GM12878 (cell line): Measurements from ENCODE around the gene OCRL.

ENCODE experiments used
- BCL11A ChIP-seq: IDR thresholded peaks from 2 replicates; pipeline ENCODE4 v1.6.1; 2011; ENCODE audit warnings: low read depth, low read length
- CTCF ChIP-seq, 3 experiments: IDR thresholded peaks in 2 of 3; conservative IDR thresholded peaks in 1 of 3; 2 replicates each; pipeline ENCODE4 v1.5.1; 2011; ENCODE audit warnings: low read depth in 3 of 3, low read length in 3 of 3, mild to moderate bottlenecking in 3 of 3, control low read depth in 2 of 3, moderate library complexity in 2 of 3, inconsistent platforms in 1 of 3, mixed read lengths in 1 of 3; ENCODE audit not compliant: control insufficient read depth in 2 of 3, insufficient read depth in 1 of 3; ENCODE audit errors: extremely low read depth in 1 of 3
- MXI1 ChIP-seq: fragments of 150-350 bp; IDR thresholded peaks from 2 replicates; pipeline ENCODE4 v1.6.1; 2011; ENCODE audit warnings: low read depth, mild to moderate bottlenecking, inconsistent platforms, low read length, improper control_type of control experiment
- POLR2A ChIP-seq: IDR thresholded peaks from 2 replicates; pipeline ENCODE4 v1.6.1; 2011; ENCODE audit warnings: low read depth, mild to moderate bottlenecking, low read length
- POLR2AphosphoS5 ChIP-seq: IDR thresholded peaks from 2 replicates; pipeline ENCODE4 v1.6.1; 2011; ENCODE audit warnings: mild to moderate bottlenecking, low read length, inconsistent platforms
- RAD21 ChIP-seq: IDR thresholded peaks from 2 replicates; pipeline ENCODE4 v1.6.1; 2011; ENCODE audit warnings: mild to moderate bottlenecking, low read depth, low read length, moderate library complexity; ENCODE audit not compliant: insufficient read depth
- SIN3A ChIP-seq: IDR thresholded peaks from 2 replicates; pipeline ENCODE4 v1.6.1; 2012; ENCODE audit warnings: low read depth, low read length, improper control_type of control experiment
- SREBF1 ChIP-seq: IDR thresholded peaks from 2 replicates; pipeline ENCODE4 v1.6.1; 2012; ENCODE audit warnings: mild to moderate bottlenecking, low read length
- TF ChIP-seq, protein P1 (sequence below): IDR thresholded peaks from 2 replicates; pipeline ENCODE4 v1.6.1; 2012; ENCODE audit warnings: low read depth, low read length, improper control_type of control experiment
- TF ChIP-seq, protein P2 (sequence below): IDR thresholded peaks from 2 replicates; pipeline ENCODE4 v1.6.1; 2012; ENCODE audit warnings: low read depth, low read length, improper control_type of control experiment

DNA sequence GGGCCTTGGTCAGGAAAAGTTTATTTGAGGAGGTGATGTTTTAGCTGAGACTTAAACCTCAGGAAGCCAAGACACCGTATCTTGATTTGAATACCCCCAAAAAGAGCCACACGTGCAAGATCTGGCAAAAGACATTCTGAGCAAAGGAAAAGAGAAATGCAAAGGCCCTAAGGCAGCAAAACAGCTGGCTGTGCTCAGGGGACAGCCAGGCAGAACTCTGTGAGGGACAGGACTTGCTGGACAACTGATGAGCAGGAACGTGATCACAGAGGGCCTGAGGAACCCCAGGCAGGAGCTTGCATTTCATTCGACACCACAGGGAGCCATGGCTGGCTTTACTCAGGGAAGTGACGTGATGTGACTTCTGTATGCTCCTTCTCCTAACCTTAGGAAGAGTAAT lies 56.0 kb downstream of the OCRL start:
- TF ChIP-seq, protein P1, sequence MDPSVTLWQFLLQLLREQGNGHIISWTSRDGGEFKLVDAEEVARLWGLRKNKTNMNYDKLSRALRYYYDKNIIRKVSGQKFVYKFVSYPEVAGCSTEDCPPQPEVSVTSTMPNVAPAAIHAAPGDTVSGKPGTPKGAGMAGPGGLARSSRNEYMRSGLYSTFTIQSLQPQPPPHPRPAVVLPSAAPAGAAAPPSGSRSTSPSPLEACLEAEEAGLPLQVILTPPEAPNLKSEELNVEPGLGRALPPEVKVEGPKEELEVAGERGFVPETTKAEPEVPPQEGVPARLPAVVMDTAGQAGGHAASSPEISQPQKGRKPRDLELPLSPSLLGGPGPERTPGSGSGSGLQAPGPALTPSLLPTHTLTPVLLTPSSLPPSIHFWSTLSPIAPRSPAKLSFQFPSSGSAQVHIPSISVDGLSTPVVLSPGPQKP, result no peak
- TF ChIP-seq RAD21, result no peak
- TF ChIP-seq, protein P2, sequence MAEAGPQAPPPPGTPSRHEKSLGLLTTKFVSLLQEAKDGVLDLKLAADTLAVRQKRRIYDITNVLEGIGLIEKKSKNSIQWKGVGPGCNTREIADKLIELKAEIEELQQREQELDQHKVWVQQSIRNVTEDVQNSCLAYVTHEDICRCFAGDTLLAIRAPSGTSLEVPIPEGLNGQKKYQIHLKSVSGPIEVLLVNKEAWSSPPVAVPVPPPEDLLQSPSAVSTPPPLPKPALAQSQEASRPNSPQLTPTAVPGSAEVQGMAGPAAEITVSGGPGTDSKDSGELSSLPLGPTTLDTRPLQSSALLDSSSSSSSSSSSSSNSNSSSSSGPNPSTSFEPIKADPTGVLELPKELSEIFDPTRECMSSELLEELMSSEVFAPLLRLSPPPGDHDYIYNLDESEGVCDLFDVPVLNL, result no peak
- no peak for TF ChIP-seq SREBF1
- TF ChIP-seq SIN3A, result no peak
- no peak for TF ChIP-seq POLR2AphosphoS5
- TF ChIP-seq CTCF (IDR thresholded peaks at IDR 0.05 in 2 of 3, conservative IDR thresholded peaks at IDR 0.05 in 1 of 3; ENCODE audit: control insufficient read depth in 2 of 3, extremely low read depth in 1 of 3, insufficient read depth in 1 of 3, low read depth in 3 of 3, low read length in 3 of 3), result no peak
- TF ChIP-seq POLR2A, result no peak
- no peak for TF ChIP-seq MXI1
- no peak for TF ChIP-seq BCL11A
